K562 (cell line): ENCODE data around the gene DMRT2.

Source experiments
- MAFK ChIP-seq: IDR thresholded peaks from 2 replicates; pipeline ENCODE4 v1.6.1; 2011; ENCODE audit warnings: low read length, improper control_type of control experiment
- MTA3 ChIP-seq: fragments of 450-650 bp; formaldehyde crosslinking; IDR thresholded peaks from 2 replicates; pipeline ENCODE4 v1.6.1; 2017; ENCODE audit warnings: mild to moderate bottlenecking, borderline replicate concordance
- MXI1 ChIP-seq: IDR thresholded peaks from 2 replicates; pipeline ENCODE4 v1.6.1; 2011; ENCODE audit warnings: low read depth, mild to moderate bottlenecking, improper control_type of control experiment, low read length
- RBM22 ChIP-seq: fragments of 200-400 bp; formaldehyde crosslinking; IDR thresholded peaks from 2 replicates; pipeline ENCODE4 v1.6.1; 2018; ENCODE audit warnings: low read length, low read depth; ENCODE audit not compliant: poor library complexity, severe bottlenecking
- SAFB2 ChIP-seq: fragments of 200-400 bp; formaldehyde crosslinking; IDR thresholded peaks from 2 replicates; pipeline ENCODE4 v1.6.1; 2018; ENCODE audit warnings: borderline replicate concordance, low read length, low read depth, moderate library complexity; ENCODE audit not compliant: severe bottlenecking
- TARDBP ChIP-seq: fragments of 450-650 bp; IDR thresholded peaks from 2 replicates; pipeline ENCODE4 v1.6.1; 2016
- TCF7 ChIP-seq: sonication (generic); IDR thresholded peaks from 2 replicates; pipeline ENCODE4 v1.6.1; 2016; ENCODE audit warnings: antibody characterized with exemption, borderline replicate concordance
- ZNF274 ChIP-seq: IDR thresholded peaks from 2 replicates; pipeline ENCODE4 v1.6.1; 2011; ENCODE audit warnings: low read depth, mild to moderate bottlenecking, low read length, moderate library complexity, borderline replicate concordance
- ZNF668 ChIP-seq: fragments of 250-450 bp; sonication (Bioruptor Pico); IDR thresholded peaks from 2 replicates; pipeline ENCODE4 v1.8.0; 2022; ENCODE audit warnings: mild to moderate bottlenecking, inconsistent platforms
- TF ChIP-seq, protein P1 (sequence below): sonication (generic); formaldehyde crosslinking; IDR thresholded peaks from 2 replicates; pipeline ENCODE4 v1.9.0; 2022; ENCODE audit warnings: mild to moderate bottlenecking, missing genetic modification reagents
- TF ChIP-seq, protein P2 (sequence below): sonication (generic); formaldehyde crosslinking; IDR thresholded peaks from 2 replicates; pipeline ENCODE4 v1.5.0; 2020; ENCODE audit warnings: missing genetic modification reagents
- TF ChIP-seq, protein P3 (sequence below): fragments of 250-450 bp; sonication (Bioruptor Pico); IDR thresholded peaks from 2 replicates; pipeline ENCODE4 v1.4.0; 2020; ENCODE audit warnings: mild to moderate bottlenecking, moderate library complexity, borderline replicate concordance
- TF ChIP-seq, protein P4 (sequence below), 3 experiments: IDR thresholded peaks in 2 of 3; conservative IDR thresholded peaks in 1 of 3; 2 replicates each; pipeline ENCODE4 v1.5.1; 2011 to 2012; ENCODE audit warnings: low read length in 3 of 3, mild to moderate bottlenecking in 3 of 3, control low read depth in 2 of 3, improper control_type of control experiment in 1 of 3, inconsistent platforms in 1 of 3, low read depth in 1 of 3, mixed read lengths in 1 of 3, moderate library complexity in 1 of 3; ENCODE audit not compliant: insufficient read depth in 2 of 3

DNA sequence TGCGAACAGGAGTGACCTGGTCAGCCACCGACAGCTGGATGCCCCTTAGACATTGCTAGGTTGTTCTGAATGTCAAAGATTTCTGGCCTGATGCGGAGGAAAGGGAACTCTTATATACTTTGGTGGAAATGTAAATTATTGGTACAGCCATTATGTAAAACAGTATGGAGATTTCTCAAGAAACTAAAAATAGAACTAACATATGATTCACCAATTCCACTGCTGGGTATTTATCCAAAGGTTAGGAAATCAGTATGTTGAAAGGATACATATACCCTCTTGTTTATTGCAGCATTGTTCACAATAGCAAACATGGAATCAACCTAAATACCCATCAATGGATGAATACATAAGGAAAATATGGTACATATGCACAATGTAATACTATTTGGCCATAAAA is 41.9 kb upstream of the DMRT2 start:
- TF ChIP-seq ZNF668 (CRISPR knock-in tag) (no peak), RBM22 (no peak), MXI1 (no peak), ZNF274 (no peak), SAFB2 (no peak), MTA3 (no peak), MAFK (no peak), TCF7 (no peak), TARDBP (no peak)
- TF ChIP-seq, protein P1, sequence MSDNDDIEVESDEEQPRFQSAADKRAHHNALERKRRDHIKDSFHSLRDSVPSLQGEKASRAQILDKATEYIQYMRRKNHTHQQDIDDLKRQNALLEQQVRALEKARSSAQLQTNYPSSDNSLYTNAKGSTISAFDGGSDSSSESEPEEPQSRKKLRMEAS (CRISPR knock-in tag), result no peak
- TF ChIP-seq, protein P2, sequence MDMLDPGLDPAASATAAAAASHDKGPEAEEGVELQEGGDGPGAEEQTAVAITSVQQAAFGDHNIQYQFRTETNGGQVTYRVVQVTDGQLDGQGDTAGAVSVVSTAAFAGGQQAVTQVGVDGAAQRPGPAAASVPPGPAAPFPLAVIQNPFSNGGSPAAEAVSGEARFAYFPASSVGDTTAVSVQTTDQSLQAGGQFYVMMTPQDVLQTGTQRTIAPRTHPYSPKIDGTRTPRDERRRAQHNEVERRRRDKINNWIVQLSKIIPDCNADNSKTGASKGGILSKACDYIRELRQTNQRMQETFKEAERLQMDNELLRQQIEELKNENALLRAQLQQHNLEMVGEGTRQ (CRISPR knock-in tag), result no peak
- TF ChIP-seq, protein P3, sequence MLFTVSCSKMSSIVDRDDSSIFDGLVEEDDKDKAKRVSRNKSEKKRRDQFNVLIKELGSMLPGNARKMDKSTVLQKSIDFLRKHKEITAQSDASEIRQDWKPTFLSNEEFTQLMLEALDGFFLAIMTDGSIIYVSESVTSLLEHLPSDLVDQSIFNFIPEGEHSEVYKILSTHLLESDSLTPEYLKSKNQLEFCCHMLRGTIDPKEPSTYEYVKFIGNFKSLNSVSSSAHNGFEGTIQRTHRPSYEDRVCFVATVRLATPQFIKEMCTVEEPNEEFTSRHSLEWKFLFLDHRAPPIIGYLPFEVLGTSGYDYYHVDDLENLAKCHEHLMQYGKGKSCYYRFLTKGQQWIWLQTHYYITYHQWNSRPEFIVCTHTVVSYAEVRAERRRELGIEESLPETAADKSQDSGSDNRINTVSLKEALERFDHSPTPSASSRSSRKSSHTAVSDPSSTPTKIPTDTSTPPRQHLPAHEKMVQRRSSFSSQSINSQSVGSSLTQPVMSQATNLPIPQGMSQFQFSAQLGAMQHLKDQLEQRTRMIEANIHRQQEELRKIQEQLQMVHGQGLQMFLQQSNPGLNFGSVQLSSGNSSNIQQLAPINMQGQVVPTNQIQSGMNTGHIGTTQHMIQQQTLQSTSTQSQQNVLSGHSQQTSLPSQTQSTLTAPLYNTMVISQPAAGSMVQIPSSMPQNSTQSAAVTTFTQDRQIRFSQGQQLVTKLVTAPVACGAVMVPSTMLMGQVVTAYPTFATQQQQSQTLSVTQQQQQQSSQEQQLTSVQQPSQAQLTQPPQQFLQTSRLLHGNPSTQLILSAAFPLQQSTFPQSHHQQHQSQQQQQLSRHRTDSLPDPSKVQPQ (CRISPR knock-in tag), result no peak
- TF ChIP-seq, protein P4, sequence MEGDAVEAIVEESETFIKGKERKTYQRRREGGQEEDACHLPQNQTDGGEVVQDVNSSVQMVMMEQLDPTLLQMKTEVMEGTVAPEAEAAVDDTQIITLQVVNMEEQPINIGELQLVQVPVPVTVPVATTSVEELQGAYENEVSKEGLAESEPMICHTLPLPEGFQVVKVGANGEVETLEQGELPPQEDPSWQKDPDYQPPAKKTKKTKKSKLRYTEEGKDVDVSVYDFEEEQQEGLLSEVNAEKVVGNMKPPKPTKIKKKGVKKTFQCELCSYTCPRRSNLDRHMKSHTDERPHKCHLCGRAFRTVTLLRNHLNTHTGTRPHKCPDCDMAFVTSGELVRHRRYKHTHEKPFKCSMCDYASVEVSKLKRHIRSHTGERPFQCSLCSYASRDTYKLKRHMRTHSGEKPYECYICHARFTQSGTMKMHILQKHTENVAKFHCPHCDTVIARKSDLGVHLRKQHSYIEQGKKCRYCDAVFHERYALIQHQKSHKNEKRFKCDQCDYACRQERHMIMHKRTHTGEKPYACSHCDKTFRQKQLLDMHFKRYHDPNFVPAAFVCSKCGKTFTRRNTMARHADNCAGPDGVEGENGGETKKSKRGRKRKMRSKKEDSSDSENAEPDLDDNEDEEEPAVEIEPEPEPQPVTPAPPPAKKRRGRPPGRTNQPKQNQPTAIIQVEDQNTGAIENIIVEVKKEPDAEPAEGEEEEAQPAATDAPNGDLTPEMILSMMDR (IDR thresholded peaks at IDR 0.05 in 2 of 3, conservative IDR thresholded peaks at IDR 0.05 in 1 of 3; ENCODE audit: insufficient read depth in 2 of 3, low read depth in 1 of 3, low read length in 3 of 3), result no peak
